AG09309 (cell line): ENCODE results near the gene PSMG3.

ENCODE experiments used
- DNase-seq: peaks from one replicate; pipeline ENCODE4 v3.0.0-alpha.2; 2010; ENCODE audit warnings: low read depth
- H3K4me3 ChIP-seq: 2 replicates; pipeline ENCODE4 v1.5.1; 2011; ENCODE audit warnings: mild to moderate bottlenecking, low read depth, low read length, moderate library complexity; ENCODE audit not compliant: control insufficient read depth
- TF ChIP-seq, protein P1 (sequence below): IDR thresholded peaks from 2 replicates; pipeline ENCODE4 v1.5.1; 2011; ENCODE audit warnings: mild to moderate bottlenecking, low read depth, low read length, inconsistent platforms; ENCODE audit not compliant: insufficient read depth, control insufficient read depth; ENCODE audit errors: missing control alignments

PSMG3 gene

DNA sequence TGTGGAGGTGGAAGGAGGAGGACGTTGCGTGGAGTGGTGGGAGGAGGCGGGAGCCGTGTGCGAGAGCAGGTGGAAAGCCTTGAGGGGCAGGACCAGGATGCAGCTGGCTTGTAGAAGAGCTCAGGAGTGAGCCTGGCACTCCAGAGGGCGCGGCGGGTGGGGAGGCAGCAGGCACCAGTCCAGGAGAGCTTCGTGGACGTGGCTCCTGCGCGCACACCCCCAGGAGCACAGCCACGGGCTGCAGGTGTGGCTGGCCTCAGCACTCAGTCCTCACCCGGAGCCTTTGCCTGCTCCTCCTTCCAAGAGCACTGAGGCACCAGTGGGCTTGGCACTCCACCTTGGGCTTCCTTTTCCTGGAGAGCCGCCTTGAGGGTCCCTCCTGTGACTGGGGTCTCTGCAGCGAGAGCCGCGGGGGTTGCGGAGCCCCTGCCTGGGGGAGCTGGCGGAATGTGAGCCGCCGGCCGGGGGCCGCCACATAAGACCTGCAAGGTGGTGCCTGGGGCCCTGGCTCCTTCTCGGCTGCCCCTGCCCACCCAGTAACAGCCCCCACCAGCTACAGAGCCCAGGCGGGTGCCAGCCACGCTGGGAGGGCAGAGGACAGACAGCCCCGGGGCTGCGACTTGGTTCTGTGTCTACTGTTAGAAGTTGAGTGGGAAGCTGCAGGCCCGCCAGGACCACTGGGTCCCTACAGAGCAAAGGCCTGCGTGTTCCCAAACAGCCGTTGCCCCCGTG is 28.2 kb downstream of the PSMG3 start:
- TF ChIP-seq, protein P1, sequence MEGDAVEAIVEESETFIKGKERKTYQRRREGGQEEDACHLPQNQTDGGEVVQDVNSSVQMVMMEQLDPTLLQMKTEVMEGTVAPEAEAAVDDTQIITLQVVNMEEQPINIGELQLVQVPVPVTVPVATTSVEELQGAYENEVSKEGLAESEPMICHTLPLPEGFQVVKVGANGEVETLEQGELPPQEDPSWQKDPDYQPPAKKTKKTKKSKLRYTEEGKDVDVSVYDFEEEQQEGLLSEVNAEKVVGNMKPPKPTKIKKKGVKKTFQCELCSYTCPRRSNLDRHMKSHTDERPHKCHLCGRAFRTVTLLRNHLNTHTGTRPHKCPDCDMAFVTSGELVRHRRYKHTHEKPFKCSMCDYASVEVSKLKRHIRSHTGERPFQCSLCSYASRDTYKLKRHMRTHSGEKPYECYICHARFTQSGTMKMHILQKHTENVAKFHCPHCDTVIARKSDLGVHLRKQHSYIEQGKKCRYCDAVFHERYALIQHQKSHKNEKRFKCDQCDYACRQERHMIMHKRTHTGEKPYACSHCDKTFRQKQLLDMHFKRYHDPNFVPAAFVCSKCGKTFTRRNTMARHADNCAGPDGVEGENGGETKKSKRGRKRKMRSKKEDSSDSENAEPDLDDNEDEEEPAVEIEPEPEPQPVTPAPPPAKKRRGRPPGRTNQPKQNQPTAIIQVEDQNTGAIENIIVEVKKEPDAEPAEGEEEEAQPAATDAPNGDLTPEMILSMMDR, result no peak
- no peak for DNase-seq
- no peak overlapping the region for H3K4me3 ChIP-seq

DNA sequence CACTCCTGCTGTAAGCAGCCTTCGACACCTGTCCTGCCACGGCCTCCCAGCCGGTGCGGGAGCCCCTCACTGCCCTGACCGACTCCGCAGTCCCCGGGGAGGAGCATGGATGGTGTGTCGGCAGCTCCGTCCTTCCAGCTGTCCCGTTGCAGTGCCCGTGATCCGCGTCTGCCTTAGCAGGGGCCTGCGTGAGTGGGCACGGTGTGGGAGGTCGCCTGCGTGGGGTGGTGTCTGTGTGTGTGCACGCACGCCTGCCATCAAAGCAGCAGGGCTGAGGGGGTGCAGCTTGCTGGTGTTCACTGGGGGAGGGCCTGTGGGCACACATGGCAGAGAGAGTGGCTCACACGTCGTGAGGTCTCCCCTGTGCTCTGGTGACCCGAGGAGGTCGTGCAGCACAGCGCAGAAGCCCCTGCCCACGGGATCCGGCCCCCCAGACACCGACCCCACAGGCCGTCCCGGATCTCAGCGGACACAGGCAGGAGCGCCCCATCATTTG is 29.0 kb downstream of the PSMG3 start:
- no peak for DNase-seq
- H3K4me3 ChIP-seq, result no peak overlapping the region
- TF ChIP-seq, protein P1, result no peak

DNA sequence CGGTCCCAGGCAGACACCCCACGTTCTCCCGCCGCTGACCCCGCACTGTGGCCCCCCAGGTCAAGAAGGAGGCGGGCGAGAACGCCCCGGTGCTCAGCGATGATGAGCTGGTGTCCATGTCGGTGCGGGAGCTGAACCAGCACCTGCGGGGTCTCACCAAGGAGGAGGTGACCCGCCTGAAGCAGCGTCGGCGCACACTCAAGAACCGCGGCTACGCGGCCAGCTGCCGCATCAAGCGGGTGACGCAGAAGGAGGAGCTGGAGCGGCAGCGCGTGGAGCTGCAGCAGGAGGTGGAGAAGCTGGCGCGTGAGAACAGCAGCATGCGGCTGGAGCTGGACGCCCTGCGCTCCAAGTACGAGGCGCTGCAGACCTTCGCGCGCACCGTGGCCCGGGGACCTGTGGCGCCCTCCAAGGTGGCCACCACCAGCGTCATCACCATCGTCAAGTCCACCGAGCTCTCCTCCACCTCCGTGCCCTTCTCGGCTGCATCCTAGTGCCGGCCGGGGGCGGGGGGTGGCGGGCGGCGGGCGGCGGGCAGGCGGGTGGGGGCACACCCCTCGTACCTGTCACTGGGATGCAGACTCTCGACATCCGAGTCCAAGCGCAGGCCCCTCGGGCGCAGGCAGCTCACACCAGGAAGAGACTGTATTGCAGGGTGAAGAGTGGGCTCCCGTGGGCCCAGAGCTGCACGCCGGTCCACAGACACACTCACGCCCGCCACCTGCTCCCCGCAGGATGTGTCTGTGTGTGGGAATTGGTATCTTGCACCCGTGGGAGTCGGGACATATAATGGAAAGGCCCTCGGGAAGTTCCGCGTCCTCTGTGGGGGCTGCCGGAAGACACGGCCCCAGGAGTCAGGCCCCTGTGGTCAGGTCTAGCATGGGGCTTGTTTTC is 29.7 kb downstream of the PSMG3 start:
- TF ChIP-seq, protein P1, result no peak
- DNase-seq, result no peak

DNA sequence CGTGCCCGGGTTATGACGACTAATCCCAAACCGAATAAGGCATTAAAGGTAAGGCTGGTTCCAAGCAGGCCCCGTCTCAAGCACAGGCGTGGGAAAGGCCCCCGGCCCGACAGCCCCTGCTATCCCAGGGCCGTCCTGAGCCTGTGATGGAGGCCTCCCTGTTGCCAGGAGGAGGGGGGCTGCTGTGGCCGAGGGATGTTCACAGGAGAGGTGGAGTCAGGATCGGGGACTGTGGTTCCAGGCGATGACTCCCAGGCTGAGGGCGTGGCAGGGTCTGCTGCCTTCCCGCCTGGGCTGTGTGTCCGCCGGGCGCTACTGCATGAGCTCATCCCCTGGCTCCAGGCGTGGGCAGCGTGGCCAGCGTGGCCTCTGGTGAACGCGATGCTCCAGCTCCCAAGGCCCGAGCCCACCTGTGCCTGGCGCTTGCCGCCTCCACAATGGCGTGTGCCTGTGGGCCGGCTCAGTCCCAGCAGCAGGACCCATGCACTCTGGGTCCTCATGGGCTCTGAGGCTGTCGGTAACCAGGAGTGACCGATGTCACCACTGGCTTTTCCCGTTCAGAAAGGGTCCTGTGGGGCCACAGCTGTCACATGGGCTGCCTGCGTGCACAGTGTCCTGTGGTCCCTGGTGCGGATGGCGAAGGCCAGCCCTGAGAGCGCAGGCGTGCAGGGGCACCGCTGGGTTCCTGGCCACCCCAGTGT is 30.5 kb downstream of the PSMG3 start:
- TF ChIP-seq, protein P1, result no peak
- no peak for DNase-seq
- no peak overlapping the region for H3K4me3 ChIP-seq

More for the DNA sequence above, 29.7 kb downstream of the PSMG3 start:
- no peak overlapping the region for H3K4me3 ChIP-seq

DNA sequence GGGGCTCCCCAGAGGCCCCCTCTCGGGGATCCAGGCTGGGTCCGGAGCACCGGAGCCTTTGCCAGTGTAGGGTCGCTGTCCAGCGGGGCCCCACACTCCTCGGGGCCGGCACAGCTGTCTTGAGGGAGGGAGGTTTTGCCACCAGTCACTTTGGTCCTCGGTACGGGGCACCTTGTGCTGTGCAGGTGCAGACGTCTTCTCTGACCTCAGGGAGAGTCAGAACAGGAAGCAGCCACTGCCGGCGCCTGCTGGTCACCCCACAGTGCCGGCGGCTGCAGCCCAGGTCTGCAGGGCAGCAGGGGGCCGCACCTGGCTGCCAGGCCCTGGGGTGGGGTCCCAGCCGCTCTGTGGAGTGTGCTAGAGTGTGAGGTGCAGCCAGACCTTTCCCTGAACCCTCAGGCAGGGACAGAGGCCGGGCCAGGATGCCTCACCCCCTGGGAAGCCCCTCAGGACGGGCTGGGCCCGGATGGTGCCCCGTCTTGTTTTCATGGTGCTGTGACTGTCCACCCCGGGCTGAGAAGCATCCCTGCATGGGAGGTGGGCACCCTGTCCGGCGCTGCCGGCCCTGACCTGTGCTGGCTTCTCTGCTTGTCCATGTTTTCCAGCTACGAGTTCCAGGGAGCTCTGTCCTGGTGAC is 31.2 kb downstream of the PSMG3 start:
- peak overlapping the region; percentile 47 for H3K4me3 ChIP-seq
- TF ChIP-seq, protein P1, result no peak
- no peak for DNase-seq
